ENCODE measurements around the gene CNTN4. TPM values are rescaled to one million over a fixed set of nuclear protein-coding genes. Genes with fewer than 3 reads are reported as not detected.

CNTN4 gene
- total RNA-seq, 1 donor from 2014 or later, result 22.1 TPM

DNA sequence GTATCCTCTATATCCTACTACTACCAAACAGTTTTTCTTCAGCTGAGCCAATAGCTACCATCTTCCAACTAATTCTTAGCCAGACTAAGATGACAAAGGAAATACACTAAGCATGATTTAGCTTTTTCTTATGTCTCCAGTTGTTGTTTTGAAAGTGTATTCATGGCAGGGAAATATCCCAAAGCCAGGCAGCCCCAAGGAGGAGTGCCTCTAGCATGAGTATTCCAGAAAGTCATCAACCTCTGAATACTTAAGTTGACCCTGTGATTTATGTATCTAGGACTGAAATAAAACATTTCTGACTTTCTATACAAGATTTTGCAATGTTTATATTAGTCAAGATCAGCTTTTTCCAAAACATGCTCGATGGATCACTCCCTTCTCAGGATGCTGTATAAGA, 562.4 kb downstream of the CNTN4 start:
- Histone ChIP-seq H3K36me3 (no peaks in the 10 kb centered on the region), H3K9me3 (no peaks in the 10 kb centered on the region), H3K27me3 (no peaks in the 10 kb centered on the region), H3K4me3 (no peak overlapping the region), H3K27ac (no peak overlapping the region), H3K4me1 (peaks cover 9% of the 10 kb centered on the region)
- no peak for DNase-seq (ENCODE audit: extremely low spot score in 2 of 2)
- intact Hi-C loops (cut with DNase I), result no loop called here
- TF ChIP-seq POLR2A (IDR thresholded peaks at IDR 0.05) (no peak), POLR2AphosphoS5 (IDR thresholded peaks at IDR 0.05; ENCODE audit: insufficient read depth in 1 of 2, low read depth in 1 of 2) (no peak)
- TF ChIP-seq, protein P1, sequence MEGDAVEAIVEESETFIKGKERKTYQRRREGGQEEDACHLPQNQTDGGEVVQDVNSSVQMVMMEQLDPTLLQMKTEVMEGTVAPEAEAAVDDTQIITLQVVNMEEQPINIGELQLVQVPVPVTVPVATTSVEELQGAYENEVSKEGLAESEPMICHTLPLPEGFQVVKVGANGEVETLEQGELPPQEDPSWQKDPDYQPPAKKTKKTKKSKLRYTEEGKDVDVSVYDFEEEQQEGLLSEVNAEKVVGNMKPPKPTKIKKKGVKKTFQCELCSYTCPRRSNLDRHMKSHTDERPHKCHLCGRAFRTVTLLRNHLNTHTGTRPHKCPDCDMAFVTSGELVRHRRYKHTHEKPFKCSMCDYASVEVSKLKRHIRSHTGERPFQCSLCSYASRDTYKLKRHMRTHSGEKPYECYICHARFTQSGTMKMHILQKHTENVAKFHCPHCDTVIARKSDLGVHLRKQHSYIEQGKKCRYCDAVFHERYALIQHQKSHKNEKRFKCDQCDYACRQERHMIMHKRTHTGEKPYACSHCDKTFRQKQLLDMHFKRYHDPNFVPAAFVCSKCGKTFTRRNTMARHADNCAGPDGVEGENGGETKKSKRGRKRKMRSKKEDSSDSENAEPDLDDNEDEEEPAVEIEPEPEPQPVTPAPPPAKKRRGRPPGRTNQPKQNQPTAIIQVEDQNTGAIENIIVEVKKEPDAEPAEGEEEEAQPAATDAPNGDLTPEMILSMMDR (IDR thresholded peaks at IDR 0.05), result no peak

DNA sequence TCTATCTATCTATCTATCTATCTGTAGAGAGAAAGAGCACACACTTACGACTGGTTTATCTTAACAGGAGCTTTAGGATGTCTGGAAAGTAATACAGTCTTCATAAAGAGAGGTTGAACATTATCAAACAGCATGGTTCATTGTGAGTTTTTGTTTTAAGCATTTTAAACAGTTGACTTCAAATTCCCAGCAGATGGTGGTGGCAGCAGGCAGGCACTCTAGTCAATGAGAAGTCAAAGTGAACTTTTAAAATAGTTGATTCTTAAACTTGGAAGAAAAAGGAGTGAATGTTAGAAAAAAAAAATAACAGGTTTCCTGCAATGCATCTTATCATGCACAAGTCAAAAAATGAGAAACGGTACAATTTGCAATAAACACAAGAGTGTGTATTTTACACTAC, 578.8 kb downstream of the CNTN4 start:
- Histone ChIP-seq H3K36me3 (no peaks in the 10 kb centered on the region), H3K27me3 (no peaks in the 10 kb centered on the region), H3K9me3 (no peaks in the 10 kb centered on the region), H3K27ac (no peak overlapping the region), H3K4me3 (no peak overlapping the region), H3K4me1 (no peaks in the 10 kb centered on the region)
- no peak for DNase-seq (ENCODE audit: extremely low spot score in 2 of 2)
- TF ChIP-seq POLR2A (IDR thresholded peaks at IDR 0.05), result no peak
- TF ChIP-seq POLR2AphosphoS5 (IDR thresholded peaks at IDR 0.05; ENCODE audit: insufficient read depth in 1 of 2, low read depth in 1 of 2), result no peak
- TF ChIP-seq, protein P1 (IDR thresholded peaks at IDR 0.05), result no peak
- intact Hi-C loops (cut with DNase I), result no loop called here

DNA sequence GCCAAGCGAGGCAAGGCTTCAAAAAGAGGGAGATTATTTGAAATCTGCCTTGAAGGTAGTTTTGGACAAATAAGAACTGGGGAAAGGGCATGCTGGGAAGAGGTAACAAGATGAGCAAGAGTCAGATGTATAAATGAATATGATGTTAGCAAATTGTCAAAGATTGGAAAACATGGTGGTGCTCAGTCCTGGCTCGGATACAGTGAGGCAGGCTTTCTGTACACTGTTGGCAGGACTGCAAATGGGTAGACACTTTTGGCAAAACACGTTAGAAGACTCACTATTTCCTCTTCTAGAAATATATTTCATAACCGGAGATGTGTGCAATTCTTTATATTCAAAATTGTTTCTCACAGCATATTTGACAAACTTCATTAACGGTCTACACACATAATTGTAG, 581.6 kb downstream of the CNTN4 start:
- Histone ChIP-seq H3K9me3 (no peaks in the 10 kb centered on the region), H3K27ac (no peak overlapping the region), H3K27me3 (no peaks in the 10 kb centered on the region), H3K4me1 (no peaks in the 10 kb centered on the region), H3K36me3 (no peaks in the 10 kb centered on the region), H3K4me3 (no peak overlapping the region)
- no peak for TF ChIP-seq POLR2AphosphoS5 (IDR thresholded peaks at IDR 0.05; ENCODE audit: insufficient read depth in 1 of 2, low read depth in 1 of 2)
- no peak for TF ChIP-seq POLR2A (IDR thresholded peaks at IDR 0.05)
- TF ChIP-seq, protein P1 (IDR thresholded peaks at IDR 0.05), result no peak
- intact Hi-C loops (cut with DNase I), result no loop called here
- DNase-seq (ENCODE audit: extremely low spot score in 2 of 2), result no peak

DNA sequence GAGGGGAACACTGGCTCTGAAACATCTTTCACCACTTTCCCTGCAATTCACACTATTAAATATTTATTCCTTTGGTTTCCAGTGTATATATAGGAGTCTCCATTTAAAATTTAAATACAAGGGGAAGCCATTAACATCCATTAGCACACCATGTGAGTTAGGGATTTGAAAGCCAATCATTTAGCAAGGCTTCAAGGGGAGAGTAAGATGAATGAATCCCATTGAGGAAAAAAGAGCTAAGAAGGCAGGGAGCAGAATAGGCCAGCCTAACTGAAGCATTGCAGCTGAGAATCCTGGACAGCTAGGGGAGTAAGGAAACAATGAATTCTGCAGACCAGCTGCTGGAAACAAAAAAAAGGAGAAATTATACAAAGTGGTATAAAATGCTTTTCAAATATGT, 585.4 kb downstream of the CNTN4 start:
- no peaks in the 10 kb centered on the region for H3K9me3 ChIP-seq
- H3K4me3 ChIP-seq, result no peak overlapping the region
- H3K4me1 ChIP-seq, result no peaks in the 10 kb centered on the region
- no peak for DNase-seq (ENCODE audit: extremely low spot score in 2 of 2)
- intact Hi-C loops (cut with DNase I), result no loop called here
- no peak for TF ChIP-seq POLR2A (IDR thresholded peaks at IDR 0.05)
- TF ChIP-seq POLR2AphosphoS5 (IDR thresholded peaks at IDR 0.05; ENCODE audit: insufficient read depth in 1 of 2, low read depth in 1 of 2), result no peak
- TF ChIP-seq, protein P1 (IDR thresholded peaks at IDR 0.05), result no peak
- no peaks in the 10 kb centered on the region for H3K36me3 ChIP-seq
- no peak overlapping the region for H3K27ac ChIP-seq
- H3K27me3 ChIP-seq, result no peaks in the 10 kb centered on the region

DNA sequence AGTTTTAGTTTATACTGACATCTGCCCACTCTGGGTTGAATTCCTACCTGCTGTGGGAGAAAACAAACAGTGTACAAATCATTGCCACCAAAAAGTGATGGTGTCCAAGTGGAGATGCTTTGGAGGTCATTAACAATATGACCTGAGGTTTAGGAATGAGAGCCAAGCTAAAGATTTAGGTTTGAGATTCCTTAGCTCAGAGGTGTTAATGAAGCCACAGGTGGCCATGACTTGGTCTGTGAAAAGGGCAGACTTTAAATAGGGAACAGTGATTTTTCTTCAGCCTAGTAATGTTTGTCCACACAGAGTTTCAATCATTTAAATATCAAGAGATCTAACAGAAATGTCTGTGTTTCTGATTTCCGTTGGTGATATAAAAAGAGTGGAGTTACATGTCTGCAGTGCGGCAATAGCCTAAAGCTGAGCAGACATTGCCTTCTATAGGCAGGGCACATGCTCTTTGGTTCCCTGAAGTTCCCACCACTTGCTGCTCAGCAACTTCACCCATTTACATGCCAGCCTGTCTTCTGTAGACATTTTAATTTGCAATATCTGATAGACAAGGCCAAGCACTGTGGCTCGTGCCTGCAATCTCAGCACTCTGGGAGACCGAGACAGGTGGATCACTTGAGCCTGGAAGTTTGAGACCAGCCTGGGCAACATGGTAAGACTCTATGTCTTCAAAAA, 588.3 kb downstream of the CNTN4 start:
- Histone ChIP-seq H3K36me3 (no peaks in the 10 kb centered on the region), H3K4me1 (no peaks in the 10 kb centered on the region), H3K4me3 (no peak overlapping the region), H3K27ac (no peak overlapping the region), H3K9me3 (no peaks in the 10 kb centered on the region), H3K27me3 (no peaks in the 10 kb centered on the region)
- no peak for DNase-seq (ENCODE audit: extremely low spot score in 2 of 2)
- intact Hi-C loops (cut with DNase I), result no loop called here
- TF ChIP-seq, protein P1 (IDR thresholded peaks at IDR 0.05), result no peak
- TF ChIP-seq POLR2AphosphoS5 (IDR thresholded peaks at IDR 0.05; ENCODE audit: insufficient read depth in 1 of 2, low read depth in 1 of 2), result no peak
- TF ChIP-seq POLR2A (IDR thresholded peaks at IDR 0.05), result no peak

Measured in vagina (tissue), 2 donors.